Fibroblast of lung (primary cell): Measurements from ENCODE around the gene NFAM1.

Source experiments
- EZH2 ChIP-seq: IDR thresholded peaks from 2 replicates; pipeline ENCODE4 v1.5.1; 2012; ENCODE audit warnings: low read length, control low read depth, mild to moderate bottlenecking; ENCODE audit errors: missing control alignments
- TF ChIP-seq, protein P1 (sequence below), 2 donors: IDR thresholded peaks in 1 of 2; conservative IDR thresholded peaks in 1 of 2; 1 replicate in 1 of 2; 2 replicates in 1 of 2; pipeline ENCODE4 v1.5.1; 2011 to 2012; ENCODE audit warnings: low read length in 2 of 2, control low read depth in 1 of 2, inconsistent platforms in 1 of 2, low read depth in 1 of 2, mild to moderate bottlenecking in 1 of 2

- TF ChIP-seq, protein P1, sequence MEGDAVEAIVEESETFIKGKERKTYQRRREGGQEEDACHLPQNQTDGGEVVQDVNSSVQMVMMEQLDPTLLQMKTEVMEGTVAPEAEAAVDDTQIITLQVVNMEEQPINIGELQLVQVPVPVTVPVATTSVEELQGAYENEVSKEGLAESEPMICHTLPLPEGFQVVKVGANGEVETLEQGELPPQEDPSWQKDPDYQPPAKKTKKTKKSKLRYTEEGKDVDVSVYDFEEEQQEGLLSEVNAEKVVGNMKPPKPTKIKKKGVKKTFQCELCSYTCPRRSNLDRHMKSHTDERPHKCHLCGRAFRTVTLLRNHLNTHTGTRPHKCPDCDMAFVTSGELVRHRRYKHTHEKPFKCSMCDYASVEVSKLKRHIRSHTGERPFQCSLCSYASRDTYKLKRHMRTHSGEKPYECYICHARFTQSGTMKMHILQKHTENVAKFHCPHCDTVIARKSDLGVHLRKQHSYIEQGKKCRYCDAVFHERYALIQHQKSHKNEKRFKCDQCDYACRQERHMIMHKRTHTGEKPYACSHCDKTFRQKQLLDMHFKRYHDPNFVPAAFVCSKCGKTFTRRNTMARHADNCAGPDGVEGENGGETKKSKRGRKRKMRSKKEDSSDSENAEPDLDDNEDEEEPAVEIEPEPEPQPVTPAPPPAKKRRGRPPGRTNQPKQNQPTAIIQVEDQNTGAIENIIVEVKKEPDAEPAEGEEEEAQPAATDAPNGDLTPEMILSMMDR (conservative IDR thresholded peaks at IDR 0.05 in 1 of 2, IDR thresholded peaks at IDR 0.05 in 1 of 2; ENCODE audit: low read depth in 1 of 2, low read length in 2 of 2): no peak
- no peak for TF ChIP-seq EZH2
Observed at GRCh38 chr22:42383851-42384417, 48.3 kb downstream of the NFAM1 start.
